NT2/D1 (cell line): ENCODE results near the gene CASP12.

ENCODE experiments used
- DNase-seq: peaks from one replicate; pipeline ENCODE4 v3.0.0-alpha.2; 2011; ENCODE audit warnings: low read depth, low spot score
- H3K27me3 ChIP-seq: 2 replicates; pipeline ENCODE4 v1.6.0; 2011; ENCODE audit warnings: mild to moderate bottlenecking; ENCODE audit not compliant: insufficient read length, insufficient read depth
- H3K36me3 ChIP-seq: 2 replicates; pipeline ENCODE4 v1.6.1; 2011; ENCODE audit warnings: mild to moderate bottlenecking, low read length, mixed read lengths; ENCODE audit not compliant: insufficient read depth, insufficient read length
- H3K4me1 ChIP-seq: 2 replicates; pipeline ENCODE4 v1.5.1; 2011; ENCODE audit not compliant: insufficient read depth, insufficient read length
- H3K4me3 ChIP-seq: 2 replicates; pipeline ENCODE4 v1.5.1; 2011; ENCODE audit warnings: low read depth; ENCODE audit not compliant: insufficient read length
- H3K9ac ChIP-seq: 2 replicates; pipeline ENCODE4 v1.6.0; 2011; ENCODE audit warnings: low read depth; ENCODE audit not compliant: insufficient read length
- H3K9me3 ChIP-seq: 2 replicates; pipeline ENCODE4 v1.5.1; 2011; ENCODE audit warnings: mild to moderate bottlenecking, low read length; ENCODE audit not compliant: insufficient read depth
- SUZ12 ChIP-seq: IDR thresholded peaks from 2 replicates; pipeline ENCODE4 v1.6.1; 2011; ENCODE audit not compliant: insufficient read length, insufficient read depth; ENCODE audit errors: extremely low read depth
- YY1 ChIP-seq: IDR thresholded peaks from 2 replicates; pipeline ENCODE4 v1.6.1; 2011; ENCODE audit not compliant: insufficient read length, insufficient read depth
- ZNF274 ChIP-seq: IDR thresholded peaks from 2 replicates; pipeline ENCODE4 v1.6.1; 2011; ENCODE audit warnings: mild to moderate bottlenecking, low read depth, low read length

Gene CASP12

DNA sequence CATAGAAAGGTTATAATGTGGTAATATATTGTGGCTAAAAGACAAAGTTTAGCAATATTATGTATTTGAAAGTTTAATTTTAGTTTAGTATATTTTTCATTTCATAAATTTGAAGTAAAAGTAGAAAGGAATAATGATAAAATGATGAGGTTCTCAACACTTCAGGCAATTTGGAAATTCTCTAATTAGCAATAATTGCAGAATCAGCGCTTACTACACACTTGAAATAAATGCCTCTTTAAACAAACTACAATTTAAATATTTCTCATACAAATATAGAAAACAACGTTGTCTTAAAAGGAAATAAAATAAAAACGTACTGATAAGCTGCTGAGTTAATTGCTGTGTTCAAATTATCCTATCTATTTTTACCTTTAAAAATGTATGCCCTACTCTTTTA lies 25.9 kb downstream of the CASP12 start:
- TF ChIP-seq SUZ12 (no peak), ZNF274 (no peak), YY1 (no peak)
- no peak for DNase-seq
- Histone ChIP-seq H3K4me3 (no peak overlapping the region), H3K9me3 (no peaks in the 10 kb centered on the region), H3K9ac (no peak overlapping the region), H3K27me3 (no peaks in the 10 kb centered on the region), H3K4me1 (no peaks in the 10 kb centered on the region), H3K36me3 (no peaks in the 10 kb centered on the region)

DNA sequence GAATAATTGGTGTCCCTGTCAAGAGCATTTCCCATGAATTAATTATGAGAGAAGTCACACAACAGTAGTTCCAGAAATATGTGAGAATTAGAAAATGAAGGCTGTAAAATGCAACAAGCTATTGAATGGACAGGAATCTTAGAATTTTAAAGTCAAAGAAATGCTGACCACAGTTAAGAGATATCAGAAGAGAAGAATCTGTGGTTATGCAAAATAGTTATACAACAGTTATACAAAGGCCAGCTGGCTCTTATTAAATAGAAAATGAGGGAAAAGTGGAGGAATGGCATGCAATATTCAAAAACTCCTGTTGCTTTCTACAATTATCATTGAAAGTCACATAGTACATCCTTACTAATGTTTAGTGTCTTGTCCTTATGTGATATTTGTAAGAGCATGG lies 27.4 kb downstream of the CASP12 start:
- Histone ChIP-seq H3K9me3 (no peaks in the 10 kb centered on the region), H3K36me3 (no peaks in the 10 kb centered on the region), H3K4me3 (no peak overlapping the region), H3K9ac (no peak overlapping the region), H3K4me1 (no peaks in the 10 kb centered on the region), H3K27me3 (no peaks in the 10 kb centered on the region)
- DNase-seq: no peak
- no peak for TF ChIP-seq YY1
- no peak for TF ChIP-seq ZNF274
- no peak for TF ChIP-seq SUZ12

DNA sequence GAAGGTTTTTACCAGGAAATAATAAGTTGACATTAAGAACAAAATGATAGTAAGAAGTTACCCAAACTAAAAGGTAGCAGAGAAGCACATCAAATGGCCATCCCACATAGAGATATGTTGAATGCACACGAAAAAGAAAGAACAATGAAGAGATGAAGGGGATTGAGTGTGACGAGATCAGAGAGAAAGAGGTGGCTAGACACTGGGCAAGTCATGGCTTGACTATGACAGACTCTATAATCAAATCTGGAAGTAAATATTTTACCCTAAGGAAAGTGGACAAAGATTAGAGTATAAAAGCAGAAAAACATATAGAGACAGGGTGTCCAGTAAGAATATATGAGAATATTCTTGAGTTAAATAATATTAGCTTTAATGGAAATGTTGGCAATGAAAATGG lies 31.4 kb downstream of the CASP12 start:
- TF ChIP-seq ZNF274: no peak
- no peak for TF ChIP-seq SUZ12
- TF ChIP-seq YY1: no peak
- no peaks in the 10 kb centered on the region for H3K36me3 ChIP-seq
- DNase-seq: no peak
- H3K27me3 ChIP-seq: no peaks in the 10 kb centered on the region
- H3K4me1 ChIP-seq: no peaks in the 10 kb centered on the region
- H3K4me3 ChIP-seq: no peak overlapping the region
- no peaks in the 10 kb centered on the region for H3K9me3 ChIP-seq
- no peak overlapping the region for H3K9ac ChIP-seq

- TF ChIP-seq SUZ12: no peak
- TF ChIP-seq YY1: no peak
- no peak for TF ChIP-seq ZNF274
- DNase-seq: no peak
- no peaks in the 10 kb centered on the region for H3K36me3 ChIP-seq
- no peak overlapping the region for H3K9ac ChIP-seq
- H3K4me1 ChIP-seq: no peaks in the 10 kb centered on the region
- no peaks in the 10 kb centered on the region for H3K27me3 ChIP-seq
- H3K9me3 ChIP-seq: no peaks in the 10 kb centered on the region
- no peak overlapping the region for H3K4me3 ChIP-seq
Observed at GRCh38 chr11:104858882-104859775, 39.1 kb downstream of the CASP12 start.

DNA sequence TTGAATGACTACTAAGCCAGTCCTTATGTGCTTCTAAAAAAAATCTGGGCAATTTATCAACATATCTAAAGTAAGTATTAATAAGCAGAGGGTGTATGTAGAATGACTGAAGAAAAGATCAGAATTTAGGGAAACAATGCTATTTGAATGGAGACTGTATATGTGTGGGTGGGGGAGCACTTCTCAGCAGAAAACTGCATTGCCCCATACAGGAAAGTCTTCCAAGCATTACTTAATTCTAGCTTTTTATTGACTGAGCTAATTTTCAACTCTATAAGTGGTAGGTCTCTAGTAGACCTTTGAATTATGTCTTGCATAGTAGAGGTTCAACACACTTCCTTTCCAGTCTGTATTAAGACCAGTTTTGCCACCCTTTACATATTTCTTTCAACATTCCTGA lies 41.7 kb downstream of the CASP12 start:
- Histone ChIP-seq H3K4me3 (no peak overlapping the region), H3K9ac (no peak overlapping the region), H3K27me3 (no peaks in the 10 kb centered on the region), H3K4me1 (no peaks in the 10 kb centered on the region), H3K9me3 (no peaks in the 10 kb centered on the region), H3K36me3 (no peaks in the 10 kb centered on the region)
- no peak for DNase-seq
- TF ChIP-seq ZNF274: no peak
- TF ChIP-seq YY1: no peak
- no peak for TF ChIP-seq SUZ12

DNA sequence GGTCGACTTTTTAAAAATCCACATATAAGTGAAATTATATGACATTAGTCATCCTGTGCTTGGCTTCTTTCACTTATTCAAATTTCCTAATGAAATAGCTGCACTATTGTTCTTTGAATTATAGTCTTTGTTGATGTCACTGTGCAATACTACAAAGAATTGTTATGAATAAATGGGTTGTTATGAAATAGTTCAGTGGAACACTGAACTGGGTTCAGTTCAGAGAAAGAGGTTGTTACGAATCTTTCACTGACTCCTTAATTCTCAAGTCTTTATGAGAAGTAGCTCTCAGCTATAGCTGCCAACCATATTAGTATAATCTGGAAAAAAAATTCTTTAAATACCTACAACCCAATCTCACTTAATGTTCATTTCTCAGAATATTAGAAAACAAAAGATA lies 42.3 kb downstream of the CASP12 start:
- no peaks in the 10 kb centered on the region for H3K9me3 ChIP-seq
- no peaks in the 10 kb centered on the region for H3K4me1 ChIP-seq
- no peak overlapping the region for H3K4me3 ChIP-seq
- no peak for DNase-seq
- H3K9ac ChIP-seq: no peak overlapping the region
- no peaks in the 10 kb centered on the region for H3K36me3 ChIP-seq
- TF ChIP-seq YY1: no peak
- TF ChIP-seq ZNF274: no peak
- no peak for TF ChIP-seq SUZ12
- no peaks in the 10 kb centered on the region for H3K27me3 ChIP-seq

DNA sequence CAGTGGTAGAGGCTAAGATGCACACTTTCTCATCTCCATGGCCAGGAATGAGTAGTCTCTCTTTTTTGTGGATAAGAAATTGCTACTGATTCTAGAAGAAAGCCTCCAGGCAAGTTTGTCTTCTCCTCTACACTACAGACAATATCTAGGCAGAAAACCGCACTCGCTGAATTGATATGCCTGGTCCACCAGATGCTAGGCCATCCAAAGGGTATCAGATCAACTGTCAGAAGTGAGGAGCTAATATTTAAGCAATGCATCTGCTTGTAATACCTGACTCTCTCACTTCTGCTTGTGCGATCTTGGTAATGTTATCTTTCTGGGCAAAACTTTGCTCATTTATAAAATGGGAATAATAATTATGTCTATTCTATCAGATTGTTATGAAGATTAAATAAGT lies 45.0 kb downstream of the CASP12 start:
- Histone ChIP-seq H3K27me3 (no peaks in the 10 kb centered on the region), H3K4me1 (no peaks in the 10 kb centered on the region), H3K36me3 (no peaks in the 10 kb centered on the region), H3K4me3 (no peak overlapping the region), H3K9ac (no peak overlapping the region), H3K9me3 (no peaks in the 10 kb centered on the region)
- no peak for TF ChIP-seq YY1
- TF ChIP-seq ZNF274: no peak
- TF ChIP-seq SUZ12: no peak
- no peak for DNase-seq
